22Rv1 (cell line): ENCODE measurements around the gene DSCAML1.

Experiments used
- ZFX ChIP-seq: fragments of 450-650 bp; IDR thresholded peaks from 2 replicates; pipeline ENCODE4 v1.6.1; 2017; ENCODE audit warnings: antibody characterized with exemption, borderline replicate concordance
- TF ChIP-seq, protein P1 (sequence below): fragments of 450-650 bp; IDR thresholded peaks from 2 replicates; pipeline ENCODE4 v1.5.1; 2017; ENCODE audit warnings: mild to moderate bottlenecking

DNA sequence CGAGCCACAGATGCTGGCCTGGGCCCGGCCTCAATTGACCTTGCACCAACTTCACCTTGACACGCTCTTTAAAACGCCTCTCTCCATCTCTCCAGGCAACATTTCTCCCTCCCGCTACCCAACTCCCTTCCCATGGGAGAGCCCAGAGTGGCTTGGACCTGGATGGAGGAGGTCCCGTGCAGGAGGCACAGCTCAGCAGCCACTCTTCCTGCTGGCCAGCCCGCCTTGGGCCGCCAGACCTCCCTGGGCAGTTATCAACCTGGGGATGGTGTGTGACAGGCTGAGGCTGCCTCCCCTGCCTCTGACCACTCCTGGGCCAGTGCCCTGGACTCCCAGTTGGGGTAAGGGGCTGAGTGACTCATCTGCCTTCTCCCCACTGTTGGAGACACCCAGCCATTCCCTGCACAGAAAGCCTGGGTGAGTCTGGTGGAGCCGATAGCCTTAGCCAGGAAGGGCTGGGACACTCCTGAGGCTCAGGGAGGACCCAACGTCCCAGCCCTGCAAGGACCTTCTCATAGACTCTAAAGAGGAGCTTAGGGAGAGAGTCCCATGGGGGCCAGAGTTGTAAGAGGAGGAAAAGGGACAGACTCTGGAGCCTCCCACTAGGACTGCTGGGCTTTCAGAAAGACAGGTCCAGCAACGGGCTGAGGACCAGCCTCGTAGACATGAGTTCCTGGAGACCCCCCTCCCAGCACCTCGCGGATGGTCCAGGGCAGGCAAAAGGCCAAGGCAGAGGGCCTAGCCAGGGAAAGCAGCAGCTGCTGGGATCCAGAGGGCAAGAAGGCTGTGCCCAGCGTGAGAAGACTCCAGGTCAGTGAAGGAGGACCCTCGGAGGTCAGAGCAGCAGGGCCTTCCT lies 337.7 kb downstream of the DSCAML1 start:
- TF ChIP-seq, protein P1, sequence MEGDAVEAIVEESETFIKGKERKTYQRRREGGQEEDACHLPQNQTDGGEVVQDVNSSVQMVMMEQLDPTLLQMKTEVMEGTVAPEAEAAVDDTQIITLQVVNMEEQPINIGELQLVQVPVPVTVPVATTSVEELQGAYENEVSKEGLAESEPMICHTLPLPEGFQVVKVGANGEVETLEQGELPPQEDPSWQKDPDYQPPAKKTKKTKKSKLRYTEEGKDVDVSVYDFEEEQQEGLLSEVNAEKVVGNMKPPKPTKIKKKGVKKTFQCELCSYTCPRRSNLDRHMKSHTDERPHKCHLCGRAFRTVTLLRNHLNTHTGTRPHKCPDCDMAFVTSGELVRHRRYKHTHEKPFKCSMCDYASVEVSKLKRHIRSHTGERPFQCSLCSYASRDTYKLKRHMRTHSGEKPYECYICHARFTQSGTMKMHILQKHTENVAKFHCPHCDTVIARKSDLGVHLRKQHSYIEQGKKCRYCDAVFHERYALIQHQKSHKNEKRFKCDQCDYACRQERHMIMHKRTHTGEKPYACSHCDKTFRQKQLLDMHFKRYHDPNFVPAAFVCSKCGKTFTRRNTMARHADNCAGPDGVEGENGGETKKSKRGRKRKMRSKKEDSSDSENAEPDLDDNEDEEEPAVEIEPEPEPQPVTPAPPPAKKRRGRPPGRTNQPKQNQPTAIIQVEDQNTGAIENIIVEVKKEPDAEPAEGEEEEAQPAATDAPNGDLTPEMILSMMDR, result no peak
- no peak for TF ChIP-seq ZFX
